ENCODE results near the gene ATP23. TPM values are rescaled to one million over a fixed set of nuclear protein-coding genes. Genes with fewer than 3 reads are reported as not detected.

The ATP23 gene
- 5.1 to 5.4 TPM (median 5.3 TPM) in 5 replicates for total RNA-seq (2022; extraction: Qiagen RNA extraction)

GRCh38 chr12:57941165-57941894, at the start of gene ATP23:
ATP23 (plus strand) TSS chr12:57941567; CDS start chr12:57941702, 135 bp downstream.

Other genes starting within 250 kb of the ATP23 start
- gene OS9, start 247.4 kb upstream of the ATP23 start, total RNA-seq (2022; extraction: Qiagen RNA extraction) = 110 to 134 TPM (median 114 TPM) in 5 replicates
- gene AGAP2, start 202.8 kb upstream of the ATP23 start, total RNA-seq (2022; extraction: Qiagen RNA extraction) = 0.09 to 0.23 TPM (median 0.12 TPM) in 5 replicates
- 15.6 to 23.5 TPM (median 17.6 TPM) in 5 replicates for gene TSPAN31, start 196.5 kb upstream of the ATP23 start, total RNA-seq (2022; extraction: Qiagen RNA extraction)
- 235 to 292 TPM (median 248 TPM) in 5 replicates for gene CDK4, start 189.3 kb upstream of the ATP23 start, total RNA-seq (2022; extraction: Qiagen RNA extraction)
- 6.4 to 8.5 TPM (median 8.3 TPM) in 5 replicates for gene MARCHF9, start 186.5 kb upstream of the ATP23 start, total RNA-seq (2022; extraction: Qiagen RNA extraction)
- gene CYP27B1, start 174.5 kb upstream of the ATP23 start, total RNA-seq (2022; extraction: Qiagen RNA extraction) = 2.0 to 3.3 TPM (median 2.2 TPM) in 5 replicates
- 45.7 to 51.1 TPM (median 49.3 TPM) in 5 replicates for gene METTL1, start 169.5 kb upstream of the ATP23 start, total RNA-seq (2022; extraction: Qiagen RNA extraction)
- 4.0 to 6.5 TPM (median 5.0 TPM) in 5 replicates for gene EEF1AKMT3, start 169.0 kb upstream of the ATP23 start, total RNA-seq (2022; extraction: Qiagen RNA extraction)
- gene TSFM, start 158.8 kb upstream of the ATP23 start, total RNA-seq (2022; extraction: Qiagen RNA extraction) = 63.4 to 77.1 TPM (median 70.8 TPM) in 5 replicates
- 0.21 to 1.0 TPM (median 0.44 TPM) in 5 replicates for gene AVIL, start 122.8 kb upstream of the ATP23 start, total RNA-seq (2022; extraction: Qiagen RNA extraction)
- 41.9 to 54.2 TPM (median 48.0 TPM) in 5 replicates for gene CTDSP2, start 94.8 kb upstream of the ATP23 start, total RNA-seq (2022; extraction: Qiagen RNA extraction)

Data from A549 treated with Hydrocortisone at 1 μM for 4 hours (cell line).